Heart left ventricle (tissue), 16 donors: ENCODE results near the gene CDH13. TPM values are rescaled to one million over a fixed set of nuclear protein-coding genes. Genes with fewer than 3 reads are reported as not detected.

Experiments used
- ATAC-seq, 4 donors: fragments of 200-7000 bp; cut with Tn5 transposase; one replicate each; pipeline ENCODE4 v1.9.1; 2020 to 2022; ENCODE audit warnings: moderate library complexity in 4 of 4, mild to moderate bottlenecking in 3 of 4, moderate number of reproducible peaks in 1 of 4
- DNase-seq, 5 donors: peaks; one replicate each; pipeline ENCODE4 v3.0.0-alpha.2; 2020
- H3K27ac ChIP-seq, 12 donors: fragments of 200-600 bp; sonication (generic) in 4 of 12; one replicate each; pipeline versions ENCODE4 v1.5.0 to v1.8.0; 2016 to 2022; ENCODE audit warnings: mild to moderate bottlenecking in 2 of 12
- H3K27me3 ChIP-seq, 9 donors: fragments of 200-600 bp; sonication (generic) in 2 of 9; one replicate each; pipeline versions ENCODE4 v1.5.1 to v1.8.0; 2016 to 2022; ENCODE audit warnings: mild to moderate bottlenecking in 3 of 9
- H3K36me3 ChIP-seq, 9 donors: fragments of 200-600 bp; sonication (generic) in 2 of 9; one replicate each; pipeline versions ENCODE4 v1.5.0 to v1.8.0; 2018 to 2022; ENCODE audit warnings: mild to moderate bottlenecking in 2 of 9
- H3K4me1 ChIP-seq, 12 donors: fragments of 200-600 bp; sonication (generic) in 4 of 12; one replicate each; pipeline versions ENCODE4 v1.5.0 to v1.8.0; 2016 to 2022; ENCODE audit warnings: mild to moderate bottlenecking in 3 of 12
- H3K4me3 ChIP-seq, 12 donors: fragments of 200-600 bp; sonication (generic) in 4 of 12; one replicate each; pipeline versions ENCODE4 v1.5.0 to v1.8.0; 2017 to 2022; ENCODE audit warnings: mild to moderate bottlenecking in 9 of 12, moderate library complexity in 4 of 12
- H3K9me3 ChIP-seq, 12 donors: fragments of 200-600 bp; sonication (generic) in 4 of 12; one replicate each; pipeline versions ENCODE4 v1.5.0 to v1.8.0; 2016 to 2022; ENCODE audit warnings: mild to moderate bottlenecking in 1 of 12
- CTCF ChIP-seq, 12 donors: fragments of 200-600 bp; sonication (generic) in 4 of 12; IDR thresholded peaks; one replicate each; pipeline versions ENCODE4 v1.5.0 to v1.8.0; 2018 to 2022; ENCODE audit warnings: antibody characterized with exemption in 12 of 12, mild to moderate bottlenecking in 5 of 12
- POLR2A ChIP-seq, 2 donors: fragments of 450-650 bp; IDR thresholded peaks; one replicate each; pipeline ENCODE4 v1.6.1; 2017; ENCODE audit warnings: antibody characterized with exemption in 2 of 2, mild to moderate bottlenecking in 2 of 2, moderate library complexity in 2 of 2
- WGBS, 4 donors: extraction: QIAGEN DNeasy Blood & Tissue Kit in 2 of 4; methylation state at CpG; one replicate each; pipeline versions ENCODE4 v1.1.5 to v1.1.7; 2013 to 2018; 5-methylcytosine and 5-hydroxymethylcytosine counted together
- intact Hi-C, 10 donors: fragments of 100-400 bp; cut with DNase I; formaldehyde crosslinking; loops; one replicate each; pipeline versions ENCODE4 v1.11.1 to v1.14.2; 2022
- polyA plus RNA-seq, 2 donors: library from polyadenylated mRNA; stranded (reverse); fragments of 200-250 nt; gene quantifications; one replicate each; pipeline ENCODE4 v1.2.3, GENCODE V29; 2013
- total RNA-seq, 9 donors: library from RNA; depleted of rRNA in 2 of 9; stranded (reverse); fragments of >200 nt in 2 of 9; fragmentation: NEBNext Ultra II Directional in 3 of 9; extraction: Animal tissue kit (Norgen Biotek cat#: 25700) in 3 of 9; gene quantifications; one replicate each; pipeline versions ENCODE4 v1.1.0 to v1.2.4, GENCODE V29; 2016 to 2023
- donor health status: ischemic (EF 13 %, LVEDD 7.1; RV severe dilation, severe dysfunction).
- donor health status: healthy with polysubstance abuse.
- donor health status: DM: no; HTN: yes; CAD: no.
- donor health status: DM: no; HTN: no; CAD: no.
- donor health status: ischemic (EF 25% LVEDD 6.9; RV normal size, moderate dysfunction).
- donor health status: ischemic (EF 25% LVEDD 5.7; RV mildly dilated, moderate dysfunction).
- donor health status: healthy.
- donor health status: DM: yes; HTN: yes; CAD: no.
- donor health status: ischemic (EF 35%, LVEDD 5.7; RV mildly dilated, moderate dysfunction).
- donor health status: nonischemic (EF 11% LVEDD 7.7; RV severe dilation, severe dysfunction).
- donor health status: DM: yes; HTN: yes; CAD: no.
- donor health status: PGD.
- donor health status: ischemic (EF 29% LVEDD 5.4; RV normal size, mild dysfunction).
- donor health status: nonischemic (EF 23%, LVEDD 6.1; RV moderate dilation, normal function).

The CDH13 gene
- total and polyA plus RNA-seq, 11 donors, result 15.0 to 172 (median 137) TPM

GRCh38 chr16:83215406-83216001, 588.7 kb downstream of the CDH13 start:
- ATAC-seq, result no peak
- Histone ChIP-seq H3K4me3 (no peak overlapping the region), H3K36me3 (peaks cover 0 to 5% (median 0%) of the 10 kb centered on the region in 9 donors), H3K4me1 (peaks cover 0 to 8% (median 0%) of the 10 kb centered on the region in 12 donors), H3K27me3 (no peaks in the 10 kb centered on the region), H3K27ac (no peak overlapping the region), H3K9me3 (peaks cover 0 to 8% (median 0%) of the 10 kb centered on the region in 12 donors)
- intact Hi-C loops, result loop anchor here in 4 of 10 donors (10.0 kb wide), 5 partner anchors 229 to 951 kb away; no protein-coding TSS in a partner anchor
- no peak for TF ChIP-seq POLR2A (IDR thresholded peaks at IDR 0.05)
- TF ChIP-seq CTCF (IDR thresholded peaks at IDR 0.05), result peak; percentile 32 to 59 (median 49)
- WGBS, 4 donors, result 51 to 66% (median 54%) methylated on average over 9 of the region's 9 CpGs
- DNase-seq, result no peak

GRCh38 chr16:83219285-83219684, 592.5 kb downstream of the CDH13 start:
- 95 to 96% (median 95%) methylated on average over 2 of the region's 2 CpGs for WGBS, 4 donors
- DNase-seq (no peak), ATAC-seq (no peak)
- intact Hi-C loops, result loop anchor here in 4 of 10 donors (10.0 kb wide), 5 partner anchors 226 to 954 kb away; no protein-coding TSS in a partner anchor
- peaks cover 0 to 8% (median 0%) of the 10 kb centered on the region in 12 donors for H3K9me3 ChIP-seq
- no peak overlapping the region for H3K4me3 ChIP-seq
- no peak overlapping the region for H3K27ac ChIP-seq
- H3K4me1 ChIP-seq, result peaks cover 0 to under 1% (median 0%) of the 10 kb centered on the region in 12 donors
- H3K27me3 ChIP-seq, result no peaks in the 10 kb centered on the region
- no peak for TF ChIP-seq CTCF (IDR thresholded peaks at IDR 0.05)
- peaks cover 0 to 5% (median 0%) of the 10 kb centered on the region in 9 donors for H3K36me3 ChIP-seq

DNA sequence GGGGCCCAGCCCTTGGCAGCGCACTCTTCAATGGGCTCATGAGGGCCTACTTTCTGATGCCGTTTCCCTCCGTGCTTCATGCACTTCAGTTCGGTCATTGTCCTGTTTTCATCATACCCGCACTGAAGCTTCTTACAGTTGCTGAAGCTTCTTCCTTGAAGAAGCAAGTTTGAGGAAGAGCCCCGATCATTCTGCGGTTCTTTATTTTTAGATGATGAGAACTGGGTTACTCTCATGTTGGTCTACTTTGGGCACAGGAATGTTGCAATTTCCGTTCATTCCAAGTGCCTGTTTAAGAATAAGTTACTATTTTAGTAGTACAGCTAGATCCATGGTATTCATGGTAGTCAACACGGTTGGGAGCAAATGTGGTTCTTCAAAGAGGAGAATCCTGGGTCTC, 593.3 kb downstream of the CDH13 start:
- no peaks in the 10 kb centered on the region for H3K27me3 ChIP-seq
- peaks cover 0 to 5% (median 0%) of the 10 kb centered on the region in 9 donors for H3K36me3 ChIP-seq
- TF ChIP-seq CTCF (IDR thresholded peaks at IDR 0.05) (no peak), POLR2A (IDR thresholded peaks at IDR 0.05) (no peak)
- peaks cover 0 to 7% (median 0%) of the 10 kb centered on the region in 12 donors for H3K9me3 ChIP-seq
- WGBS, 4 donors, result 89 to 93% (median 92%) methylated on average over 9 of the region's 9 CpGs
- DNase-seq (no peak), ATAC-seq (no peak)
- H3K4me1 ChIP-seq, result peaks cover 0 to 7% (median 0%) of the 10 kb centered on the region in 12 donors
- H3K27ac ChIP-seq, result no peak overlapping the region
- H3K4me3 ChIP-seq, result no peak overlapping the region
- intact Hi-C loops, result no loop called here

DNA sequence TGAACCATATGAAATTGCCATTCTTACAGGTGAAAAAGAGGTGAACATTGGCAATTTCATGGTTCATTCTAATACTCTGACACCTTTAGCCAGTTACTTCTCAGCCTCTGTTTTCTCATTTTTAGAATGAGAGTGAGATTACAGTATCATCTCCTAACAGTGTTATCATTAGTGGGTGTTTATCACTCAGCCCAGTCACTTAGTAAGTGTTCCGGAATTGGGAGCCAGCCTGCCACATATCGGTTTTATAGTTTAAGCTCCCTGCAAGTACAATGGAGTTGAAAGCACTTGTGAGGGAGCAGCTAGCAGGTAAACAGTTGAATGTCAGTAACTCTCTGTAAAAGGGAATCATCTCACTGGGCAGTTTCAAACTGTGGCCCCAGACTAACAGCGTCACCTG, 597.9 kb downstream of the CDH13 start:
- TF ChIP-seq POLR2A (IDR thresholded peaks at IDR 0.05), result no peak
- intact Hi-C loops, result no loop called here
- H3K27ac ChIP-seq, result no peak overlapping the region
- H3K4me3 ChIP-seq, result no peak overlapping the region
- DNase-seq, result no peak
- ATAC-seq, result peak in 3 of 4 donors; percentile 22 to 68 (median 24)
- no peaks in the 10 kb centered on the region for H3K9me3 ChIP-seq
- WGBS, 4 donors, result 48 to 56% (median 52%) methylated on average over 3 of the region's 3 CpGs
- peaks cover 0 to 11% (median 0%) of the 10 kb centered on the region in 12 donors for H3K4me1 ChIP-seq
- no peaks in the 10 kb centered on the region for H3K27me3 ChIP-seq
- H3K36me3 ChIP-seq, result no peaks in the 10 kb centered on the region
